Cardiac muscle cell (in vitro differentiated cells and primary cell): ENCODE measurements around the gene ARL6. TPM values are rescaled to one million over a fixed set of nuclear protein-coding genes. Genes with fewer than 3 reads are reported as not detected.
A peak's percentile ranks its signal among the peaks of the same experiment; 100 is the strongest.

Experiments
- DNase-seq, 2 donors: peaks; one replicate each; pipeline versions ENCODE4 v3.0.0 to v3.0.0-alpha.2; 2010 to 2017; ENCODE audit warnings: low read depth in 1 of 2, low spot score in 1 of 2
- H3K27ac ChIP-seq: fragments of 200-600 bp; sonication (generic); 2 replicates; pipeline ENCODE4 v1.5.1; 2016
- H3K27me3 ChIP-seq: fragments of 200-600 bp; sonication (generic); 2 replicates; pipeline ENCODE4 v1.6.0; 2016; ENCODE audit warnings: control low read depth
- H3K36me3 ChIP-seq: fragments of 200-600 bp; sonication (generic); 2 replicates; pipeline ENCODE4 v1.5.1; 2016; ENCODE audit warnings: control low read depth
- H3K4me1 ChIP-seq: fragments of 200-600 bp; sonication (generic); 2 replicates; pipeline ENCODE4 v1.8.1; 2017; ENCODE audit warnings: low read depth, mild to moderate bottlenecking, mixed run types
- H3K4me3 ChIP-seq: fragments of 200-600 bp; sonication (generic); 2 replicates; pipeline ENCODE4 v1.5.1; 2016; ENCODE audit warnings: mild to moderate bottlenecking
- H3K9me3 ChIP-seq: fragments of 200-600 bp; sonication (generic); 2 replicates; pipeline ENCODE4 v1.5.1; 2017; ENCODE audit warnings: low read depth, mild to moderate bottlenecking, control low read depth
- CTCF ChIP-seq: IDR thresholded peaks from 2 replicates; pipeline ENCODE4 v1.5.1; 2012; ENCODE audit warnings: low read depth, mild to moderate bottlenecking, low read length
- polyA plus RNA-seq: library from polyadenylated mRNA; unstranded; fragments of >200 nt; fragmentation: Nextera tagmentation; extraction: Ambion mirVana; gene quantifications from 2 replicates; pipeline ENCODE4 v1.2.1, GENCODE V29; 2016
- total RNA-seq: library from RNA; depleted of rRNA; stranded (reverse); fragments of >200 nt; gene quantifications from 2 replicates; pipeline ENCODE4 v1.2.3, GENCODE V29; 2016

ARL6 gene
- total and polyA plus RNA-seq, 2 experiments from 2014 or later, result 4.3 to 8.4 TPM

DNA sequence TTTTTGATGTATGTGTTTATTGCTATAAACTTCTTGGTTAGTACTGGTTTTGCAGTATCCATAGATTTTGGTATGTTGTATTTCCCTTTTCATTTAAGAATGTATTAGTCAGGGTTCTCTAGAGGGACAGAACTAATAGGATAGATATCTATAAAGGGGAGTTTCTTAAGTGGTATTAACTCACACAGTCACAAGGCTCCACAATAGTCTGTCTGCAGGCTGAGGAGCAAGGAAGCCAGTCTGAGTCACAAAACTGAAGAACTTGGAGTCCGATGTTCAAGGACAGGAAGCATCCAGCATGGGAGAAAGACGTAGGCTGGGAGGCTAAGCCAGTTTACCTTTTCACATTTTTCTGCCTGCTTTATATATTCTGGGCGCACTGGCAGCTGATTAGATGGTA is 8.4 kb downstream of the ARL6 start:
- H3K4me3 ChIP-seq, result no peak overlapping the region

GRCh38 chr3:97778152-97778551 is 13.6 kb downstream of the ARL6 start:
- no peaks in the 10 kb centered on the region for H3K9me3 ChIP-seq
- H3K4me1 ChIP-seq, result peaks cover 5% of the 10 kb centered on the region
- H3K27me3 ChIP-seq, result no peaks in the 10 kb centered on the region
- H3K36me3 ChIP-seq, result peaks cover 2% of the 10 kb centered on the region
- H3K4me3 ChIP-seq, result no peak overlapping the region
- H3K27ac ChIP-seq, result no peak overlapping the region
- TF ChIP-seq CTCF, result no peak
- no peak for DNase-seq

More for the DNA sequence above, 8.4 kb downstream of the ARL6 start:
- no peak for DNase-seq
- TF ChIP-seq CTCF, result no peak
- Histone ChIP-seq H3K36me3 (peaks cover 4% of the 10 kb centered on the region), H3K27ac (no peak overlapping the region), H3K4me1 (no peaks in the 10 kb centered on the region), H3K27me3 (no peaks in the 10 kb centered on the region), H3K9me3 (no peaks in the 10 kb centered on the region)

DNA sequence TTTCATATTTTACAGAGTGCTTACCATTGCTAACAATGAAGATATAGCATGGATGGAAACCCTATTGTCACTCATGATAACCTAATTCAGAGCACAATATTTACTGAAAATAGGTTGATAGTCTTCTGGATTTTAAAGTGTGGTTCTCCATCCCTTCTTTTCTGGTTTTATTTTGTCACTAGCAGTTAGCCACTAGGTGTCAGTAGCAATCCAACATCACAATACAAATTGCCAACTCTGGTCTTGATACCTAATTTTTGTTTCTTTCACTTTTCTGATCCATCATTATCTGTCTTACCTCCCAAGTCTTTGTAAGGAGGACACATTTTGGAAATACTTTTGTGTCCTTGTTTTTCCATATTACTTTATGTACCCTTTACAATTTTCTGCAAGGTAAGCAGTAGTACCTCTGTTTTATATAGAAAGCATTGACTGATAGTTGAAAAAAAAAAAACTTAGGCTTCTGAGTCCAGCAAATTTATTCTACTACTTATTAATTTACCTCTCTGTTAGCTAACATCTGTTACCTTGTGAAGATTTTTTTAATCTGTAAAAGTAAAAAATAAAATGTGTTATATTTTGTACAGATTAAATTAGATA is 29.0 kb downstream of the ARL6 start:
- no peaks in the 10 kb centered on the region for H3K27me3 ChIP-seq
- no peak overlapping the region for H3K27ac ChIP-seq
- no peaks in the 10 kb centered on the region for H3K4me1 ChIP-seq
- peak; percentile 73 for TF ChIP-seq CTCF
- H3K36me3 ChIP-seq, result no peaks in the 10 kb centered on the region
- DNase-seq, result peak; percentile 53 to 76
- no peaks in the 10 kb centered on the region for H3K9me3 ChIP-seq
- H3K4me3 ChIP-seq, result no peak overlapping the region

DNA sequence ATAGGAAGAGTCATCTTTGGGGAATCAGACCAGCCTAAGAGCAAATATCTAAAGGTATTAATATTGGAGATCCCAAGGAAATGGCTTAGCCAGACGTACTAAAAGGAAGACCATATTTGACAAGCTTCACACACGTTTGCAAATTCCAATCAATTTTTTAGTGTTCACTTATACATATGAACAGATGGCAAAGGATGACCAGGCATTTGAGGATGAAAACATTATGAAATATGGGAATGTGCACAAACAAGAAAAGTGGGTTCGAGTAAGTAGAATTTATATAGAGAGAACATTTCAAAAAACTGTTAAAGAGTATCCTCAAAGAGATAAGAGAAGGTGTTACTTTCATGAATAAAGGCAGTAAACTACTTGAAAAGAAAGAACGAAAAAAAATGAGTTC is 31.4 kb downstream of the ARL6 start:
- Histone ChIP-seq H3K4me3 (no peak overlapping the region), H3K27ac (no peak overlapping the region), H3K4me1 (no peaks in the 10 kb centered on the region), H3K9me3 (no peaks in the 10 kb centered on the region), H3K27me3 (no peaks in the 10 kb centered on the region), H3K36me3 (no peaks in the 10 kb centered on the region)
- DNase-seq, result no peak
- TF ChIP-seq CTCF, result no peak

GRCh38 chr3:97804471-97804870 is 39.9 kb downstream of the ARL6 start:
- Histone ChIP-seq H3K27ac (no peak overlapping the region), H3K4me3 (no peak overlapping the region), H3K4me1 (no peaks in the 10 kb centered on the region), H3K9me3 (no peaks in the 10 kb centered on the region), H3K27me3 (no peaks in the 10 kb centered on the region), H3K36me3 (no peaks in the 10 kb centered on the region)
- DNase-seq, result no peak
- no peak for TF ChIP-seq CTCF
